GM15510 (cell line): Measurements from ENCODE around the gene PAPOLB.

Experiments used
- POLR2A ChIP-seq: IDR thresholded peaks from 3 replicates; pipeline ENCODE4 v1.6.1; 2011; ENCODE audit warnings: borderline replicate concordance; ENCODE audit not compliant: insufficient read length; ENCODE audit errors: extremely low read depth

Gene PAPOLB

GRCh38 chr7:4861227-4861626 lies 603 bp downstream of the PAPOLB start:
- TF ChIP-seq POLR2A: no peak

GRCh38 chr7:4857189-4857588 lies 4.6 kb downstream of the PAPOLB start:
- no peak for TF ChIP-seq POLR2A

GRCh38 chr7:4856336-4857057 lies 5.3 kb downstream of the PAPOLB start:
- no peak for TF ChIP-seq POLR2A

GRCh38 chr7:4854916-4855315 lies 6.9 kb downstream of the PAPOLB start:
- TF ChIP-seq POLR2A: no peak

- no peak for TF ChIP-seq POLR2A
Measured at GRCh38 chr7:4851459-4852422, 10.1 kb downstream of the PAPOLB start.

- no peak for TF ChIP-seq POLR2A
Measured at GRCh38 chr7:4850262-4850795, 11.5 kb downstream of the PAPOLB start.

- no peak for TF ChIP-seq POLR2A
Measured at GRCh38 chr7:4849390-4849789, 12.4 kb downstream of the PAPOLB start.

- no peak for TF ChIP-seq POLR2A
Measured at GRCh38 chr7:4845740-4846142, 16.1 kb downstream of the PAPOLB start.

- TF ChIP-seq POLR2A: no peak
Measured at GRCh38 chr7:4842319-4843064, 19.3 kb downstream of the PAPOLB start.

GRCh38 chr7:4841836-4842235 lies 20.0 kb downstream of the PAPOLB start:
- no peak for TF ChIP-seq POLR2A

GRCh38 chr7:4841007-4841784 lies 20.6 kb downstream of the PAPOLB start:
- TF ChIP-seq POLR2A: no peak

GRCh38 chr7:4840079-4840501 lies 21.7 kb downstream of the PAPOLB start:
- no peak for TF ChIP-seq POLR2A

- TF ChIP-seq POLR2A: no peak
Measured at GRCh38 chr7:4838626-4839334, 23.1 kb downstream of the PAPOLB start.

- no peak for TF ChIP-seq POLR2A
Measured at GRCh38 chr7:4837803-4838625, 23.8 kb downstream of the PAPOLB start.
